HG03060 (cell line): ENCODE data around the gene ABL2.
"Not testable (repeated sequence)": the region's sequence is repeated elsewhere in the genome, so short reads cannot be mapped to it uniquely, and the experiment has no call there.

ENCODE experiments used
- ATAC-seq: cut with Tn5 transposase; IDR thresholded peaks from one replicate; pipeline ENCODE4 v1.9.1; 2021; ENCODE audit warnings: low read depth, moderate number of reproducible peaks; ENCODE audit not compliant: unreplicated experiment

The ABL2 gene

GRCh38 chr1:179175011-179175841, 54.3 kb downstream of the ABL2 start:
- no peak for ATAC-seq

GRCh38 chr1:179170468-179170770, 59.1 kb downstream of the ABL2 start:
- not testable (repeated sequence) for ATAC-seq

- ATAC-seq = no peak
Observed at GRCh38 chr1:179169616-179170467, 59.6 kb downstream of the ABL2 start.

GRCh38 chr1:179168536-179168935, 60.9 kb downstream of the ABL2 start:
- no peak for ATAC-seq

GRCh38 chr1:179167955-179168354, 61.5 kb downstream of the ABL2 start:
- no peak for ATAC-seq

- ATAC-seq = no peak
Observed at GRCh38 chr1:179167418-179167777, 62.1 kb downstream of the ABL2 start.

GRCh38 chr1:179166663-179167417, 62.6 kb downstream of the ABL2 start:
- no peak for ATAC-seq

GRCh38 chr1:179164494-179164893, 65.0 kb downstream of the ABL2 start:
- no peak for ATAC-seq

GRCh38 chr1:179156708-179157107, 72.8 kb downstream of the ABL2 start:
- ATAC-seq = no peak

GRCh38 chr1:179156026-179156425, 73.5 kb downstream of the ABL2 start:
- ATAC-seq = no peak

- ATAC-seq = no peak
Observed at GRCh38 chr1:179155615-179156014, 73.9 kb downstream of the ABL2 start.

- no peak for ATAC-seq
Observed at GRCh38 chr1:179154437-179154836, 75.0 kb downstream of the ABL2 start.

GRCh38 chr1:179153217-179153616, 76.3 kb downstream of the ABL2 start:
- no peak for ATAC-seq

GRCh38 chr1:179151908-179152682, 77.4 kb downstream of the ABL2 start:
- ATAC-seq = no peak

GRCh38 chr1:179146911-179147310, 82.6 kb downstream of the ABL2 start:
- no peak for ATAC-seq

- no peak for ATAC-seq
Observed at GRCh38 chr1:179146476-179146875, 83.0 kb downstream of the ABL2 start.

GRCh38 chr1:179145521-179145920, 84.0 kb downstream of the ABL2 start:
- no peak for ATAC-seq

GRCh38 chr1:179144626-179145025, 84.9 kb downstream of the ABL2 start:
- ATAC-seq = no peak

GRCh38 chr1:179143322-179143721, 86.2 kb downstream of the ABL2 start:
- no peak for ATAC-seq

- ATAC-seq = no peak
Observed at GRCh38 chr1:179142889-179143299, 86.6 kb downstream of the ABL2 start.
